Astrocyte of the hippocampus (primary cell): ENCODE data around the gene AADACL3.
"Not testable (repeated sequence)": the region's sequence is repeated elsewhere in the genome, so short reads cannot be mapped to it uniquely, and the experiment has no call there.

Source experiments
- DNase-seq: peaks from one replicate; pipeline ENCODE4 v3.0.0; 2011; ENCODE audit warnings: low read depth, low spot score

Gene AADACL3

GRCh38 chr1:12714710-12715475 is 1.0 kb upstream of the AADACL3 start:
- no peak for DNase-seq

GRCh38 chr1:12717301-12717838 is 1.5 kb downstream of the AADACL3 start:
- DNase-seq, result no peak

GRCh38 chr1:12722626-12723025 is 6.7 kb downstream of the AADACL3 start:
- no peak for DNase-seq

GRCh38 chr1:12728391-12728790 is 12.5 kb downstream of the AADACL3 start:
- DNase-seq, result no peak

- DNase-seq, result no peak
Observed at GRCh38 chr1:12730156-12730555, 14.2 kb downstream of the AADACL3 start.

GRCh38 chr1:12731084-12731483 is 15.2 kb downstream of the AADACL3 start:
- DNase-seq, result not testable (repeated sequence)

- DNase-seq, result no peak
Observed at GRCh38 chr1:12734651-12735050, 18.7 kb downstream of the AADACL3 start.

GRCh38 chr1:12738934-12739333 is 23.0 kb downstream of the AADACL3 start:
- DNase-seq, result no peak

- no peak for DNase-seq
Observed at GRCh38 chr1:12739613-12740012, 23.7 kb downstream of the AADACL3 start.

GRCh38 chr1:12741946-12742345 is 26.0 kb downstream of the AADACL3 start:
- DNase-seq, result no peak

- DNase-seq, result no peak
Observed at GRCh38 chr1:12745126-12745991, 29.4 kb downstream of the AADACL3 start.

- no peak for DNase-seq
Observed at GRCh38 chr1:12745992-12746323, 30.0 kb downstream of the AADACL3 start, which contains the start of gene CFAP107. Gene CFAP107, plus strand, starts transcription at chr1:12746200. Its CDS starts 231 bp downstream, at chr1:12746431.

GRCh38 chr1:12748778-12749355 is 33.0 kb downstream of the AADACL3 start:
- DNase-seq, result no peak

GRCh38 chr1:12754738-12755137 is 38.8 kb downstream of the AADACL3 start:
- DNase-seq, result no peak

GRCh38 chr1:12756273-12756672 is 40.4 kb downstream of the AADACL3 start:
- no peak for DNase-seq

GRCh38 chr1:12756768-12757413 is 41.0 kb downstream of the AADACL3 start:
- no peak for DNase-seq

- DNase-seq, result no peak
Observed at GRCh38 chr1:12757836-12758235, 41.9 kb downstream of the AADACL3 start.

GRCh38 chr1:12760256-12760795 is 44.4 kb downstream of the AADACL3 start:
- no peak for DNase-seq

GRCh38 chr1:12761781-12762180 is 45.9 kb downstream of the AADACL3 start:
- no peak for DNase-seq

- DNase-seq, result no peak
Observed at GRCh38 chr1:12762766-12763165, 46.9 kb downstream of the AADACL3 start.

- no peak for DNase-seq
Observed at GRCh38 chr1:12763479-12763878, 47.6 kb downstream of the AADACL3 start.
